GM21529 (cell line): ENCODE results near the gene IFT57.

Experiments
- ATAC-seq: cut with Tn5 transposase; IDR thresholded peaks from one replicate; pipeline ENCODE4 v1.9.1; 2021; ENCODE audit not compliant: unreplicated experiment

IFT57 gene

GRCh38 chr3:108127301-108127988, 94.8 kb downstream of the IFT57 start:
- peak; percentile 11 for ATAC-seq

- ATAC-seq = no peak
Observed at GRCh38 chr3:108126348-108126747, 95.9 kb downstream of the IFT57 start.

GRCh38 chr3:108125550-108126071, 96.6 kb downstream of the IFT57 start:
- ATAC-seq = peak; percentile 52

GRCh38 chr3:108125153-108125543, 97.1 kb downstream of the IFT57 start:
- no peak for ATAC-seq

GRCh38 chr3:108124337-108125152, 97.7 kb downstream of the IFT57 start:
- peak; percentile 81 for ATAC-seq

- ATAC-seq = no peak
Observed at GRCh38 chr3:108123326-108123725, 98.9 kb downstream of the IFT57 start.

GRCh38 chr3:108122276-108122675, 99.9 kb downstream of the IFT57 start:
- ATAC-seq = no peak

- ATAC-seq = no peak
Observed at GRCh38 chr3:108119398-108120104, 102.7 kb downstream of the IFT57 start.

- no peak for ATAC-seq
Observed at GRCh38 chr3:108118038-108118768, 104.0 kb downstream of the IFT57 start.

DNA sequence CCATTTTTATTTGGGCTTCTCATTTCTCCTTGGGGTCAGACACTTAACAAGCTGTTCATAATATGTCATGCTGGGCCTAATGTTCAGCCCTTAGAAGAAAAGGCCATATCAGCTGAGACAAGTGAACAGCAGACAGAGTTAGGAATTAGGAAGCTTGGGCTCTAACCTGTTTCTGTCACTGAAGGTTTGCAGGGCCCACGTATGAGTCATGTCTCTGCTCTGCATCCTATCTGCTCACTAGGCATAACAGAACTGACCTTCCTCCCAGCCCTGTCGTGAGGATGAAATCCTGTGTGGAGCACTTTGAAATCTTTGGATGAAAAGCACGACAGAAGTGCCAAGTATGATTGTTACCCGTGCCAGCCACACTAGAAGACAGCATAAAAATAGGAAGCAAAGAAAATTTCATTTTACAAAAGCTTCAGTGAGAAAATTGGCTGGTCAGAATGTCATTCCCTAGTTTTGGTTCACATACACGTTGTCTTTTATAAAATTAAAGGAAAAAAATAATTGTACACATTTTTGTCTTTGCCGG, 104.9 kb downstream of the IFT57 start:
- ATAC-seq = peak; percentile 53

- ATAC-seq = no peak
Observed at GRCh38 chr3:108114423-108115065, 107.7 kb downstream of the IFT57 start.

DNA sequence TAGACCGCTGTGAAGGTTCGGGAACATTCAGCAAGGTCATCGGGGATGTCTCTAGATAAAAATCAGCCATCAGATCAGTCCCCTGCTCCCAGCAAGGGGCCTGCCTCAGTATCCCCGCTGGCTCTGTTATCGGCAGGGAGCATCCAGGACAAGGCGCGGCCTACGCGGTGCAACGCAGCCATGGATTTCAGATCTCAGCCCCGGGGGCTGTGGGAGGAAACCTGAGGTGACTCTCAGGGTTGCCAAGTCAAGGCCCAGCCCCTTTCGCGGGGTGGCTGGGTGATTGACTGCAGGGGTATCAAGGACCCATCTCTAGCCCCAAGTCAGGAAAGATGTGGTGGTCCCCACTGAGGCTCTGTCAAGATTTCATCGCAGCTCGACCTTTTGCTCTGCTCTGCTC, 108.2 kb downstream of the IFT57 start:
- no peak for ATAC-seq

DNA sequence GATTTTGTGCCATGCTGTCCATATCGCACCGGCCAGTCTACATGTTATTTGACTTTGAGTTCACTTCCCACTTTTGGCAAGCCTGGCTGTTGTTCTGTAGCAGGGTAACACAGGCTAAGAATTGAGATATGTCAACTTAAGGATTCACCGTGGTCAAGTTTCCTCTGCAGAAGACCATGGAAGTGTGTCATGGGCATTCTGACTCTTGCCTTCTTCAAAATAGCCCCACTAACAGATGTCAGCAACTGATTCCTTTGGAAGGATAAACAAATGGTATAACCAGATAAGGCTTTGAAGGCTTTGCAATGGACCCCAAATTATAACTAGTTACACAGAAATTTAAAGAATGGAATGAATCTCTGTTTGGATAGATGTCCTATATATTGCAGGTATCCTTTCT, 111.3 kb downstream of the IFT57 start:
- ATAC-seq = no peak
